HG02759 (cell line): ENCODE data around the gene LAGE3.

Experiments
- ATAC-seq: cut with Tn5 transposase; IDR thresholded peaks from one replicate; pipeline ENCODE4 v1.9.1; 2021; ENCODE audit warnings: mild to moderate bottlenecking, moderate library complexity; ENCODE audit not compliant: unreplicated experiment

Gene LAGE3

DNA sequence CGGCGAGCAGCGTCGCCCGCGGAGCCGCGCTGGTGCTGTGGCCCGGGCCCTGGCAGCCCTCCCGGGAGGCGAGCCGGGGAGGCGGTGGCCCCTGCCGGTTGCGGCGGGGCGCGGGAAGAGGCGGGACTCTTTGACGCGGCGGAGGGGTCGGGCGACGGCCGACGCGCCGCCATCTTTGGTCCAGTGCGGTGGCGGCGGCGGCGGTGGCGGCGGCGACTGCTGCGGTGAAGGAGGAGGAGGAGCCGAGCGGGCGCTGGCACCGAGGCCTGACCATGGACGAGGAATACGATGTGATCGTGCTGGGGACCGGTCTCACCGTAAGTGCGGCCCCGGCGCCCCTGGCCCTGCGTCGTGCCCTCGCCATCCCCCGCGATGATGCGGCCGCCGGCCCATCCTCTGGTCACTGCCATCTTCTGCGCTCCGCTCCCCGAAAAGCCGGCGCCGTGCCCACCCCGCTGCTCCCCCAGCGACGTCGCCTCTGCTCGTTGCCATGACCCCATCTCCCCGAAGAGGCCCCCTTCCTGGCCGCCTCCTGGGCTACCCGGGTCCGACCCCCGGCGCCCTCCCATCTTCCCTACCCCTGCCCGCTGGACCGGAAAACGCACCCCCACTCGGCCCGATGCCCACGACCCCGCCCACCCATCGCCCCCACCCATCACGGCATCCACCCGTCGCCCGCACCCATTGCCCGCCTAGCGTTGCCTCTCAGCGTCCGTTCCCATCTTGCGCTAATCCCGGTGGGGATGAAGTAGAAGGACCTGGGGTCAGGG, 41.9 kb downstream of the LAGE3 start, which contains the start of gene GDI1:
GDI1 (plus strand) TSS at position 172 of the 770 bp plus-strand sequence; CDS start at position 273, 101 bp downstream.
- ATAC-seq = peak; percentile 64

DNA sequence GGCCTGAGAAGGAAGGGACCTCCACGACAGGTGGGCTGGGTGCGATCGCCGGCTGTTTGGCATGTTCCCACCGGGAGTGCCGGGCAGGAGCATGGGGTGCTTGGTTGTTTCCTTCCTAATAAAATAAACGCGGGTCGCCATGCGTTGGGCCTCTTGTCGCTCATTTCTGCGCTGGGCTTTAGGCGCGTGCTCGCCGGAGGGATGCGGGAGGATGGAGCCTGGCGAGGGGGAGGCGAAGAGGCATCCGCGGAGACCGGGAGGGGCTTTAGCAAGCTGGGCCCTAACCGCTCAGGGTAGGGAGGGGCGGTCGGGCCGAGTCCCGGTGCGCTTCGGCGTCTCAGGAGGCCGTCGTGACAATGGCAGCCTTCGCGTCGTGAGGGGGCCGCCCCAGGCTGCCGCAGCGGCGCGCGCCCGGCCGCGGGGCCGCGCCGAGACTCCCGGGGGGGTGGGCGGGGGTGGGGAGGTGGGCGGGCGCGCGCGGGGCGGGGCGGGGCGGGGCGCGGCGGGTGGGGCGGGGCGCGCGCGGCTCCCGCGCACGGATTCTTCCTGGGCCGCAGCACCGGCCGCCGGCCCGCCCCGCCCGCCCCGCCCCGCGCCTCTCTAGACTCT, 42.6 kb downstream of the LAGE3 start:
- ATAC-seq = peak; percentile 51

DNA sequence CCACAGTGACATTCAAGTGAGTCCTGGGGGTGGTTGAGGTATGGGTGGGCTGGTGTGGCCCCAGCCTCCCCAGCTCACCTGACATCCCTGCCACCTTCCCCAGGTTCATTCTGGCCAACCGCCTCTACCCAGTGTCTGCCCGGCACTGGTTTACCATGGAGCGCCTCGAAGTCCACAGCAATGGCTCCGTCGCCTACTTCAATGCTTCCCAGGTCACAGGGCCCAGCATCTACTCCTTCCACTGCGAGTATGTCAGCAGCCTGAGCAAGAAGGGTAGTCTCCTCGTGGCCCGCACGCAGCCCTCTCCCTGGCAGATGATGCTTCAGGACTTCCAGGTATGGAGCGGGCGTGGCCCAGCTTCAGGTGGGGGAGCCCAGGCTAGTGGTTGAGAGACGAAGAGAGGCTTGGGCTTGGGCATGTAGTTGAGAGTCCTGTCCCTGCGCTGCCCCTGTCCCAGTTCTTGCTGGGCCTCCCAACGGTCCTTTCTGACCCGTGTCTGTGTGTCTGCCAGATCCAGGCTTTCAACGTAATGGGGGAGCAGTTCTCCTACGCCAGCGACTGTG, 43.8 kb downstream of the LAGE3 start:
- ATAC-seq = no peak

DNA sequence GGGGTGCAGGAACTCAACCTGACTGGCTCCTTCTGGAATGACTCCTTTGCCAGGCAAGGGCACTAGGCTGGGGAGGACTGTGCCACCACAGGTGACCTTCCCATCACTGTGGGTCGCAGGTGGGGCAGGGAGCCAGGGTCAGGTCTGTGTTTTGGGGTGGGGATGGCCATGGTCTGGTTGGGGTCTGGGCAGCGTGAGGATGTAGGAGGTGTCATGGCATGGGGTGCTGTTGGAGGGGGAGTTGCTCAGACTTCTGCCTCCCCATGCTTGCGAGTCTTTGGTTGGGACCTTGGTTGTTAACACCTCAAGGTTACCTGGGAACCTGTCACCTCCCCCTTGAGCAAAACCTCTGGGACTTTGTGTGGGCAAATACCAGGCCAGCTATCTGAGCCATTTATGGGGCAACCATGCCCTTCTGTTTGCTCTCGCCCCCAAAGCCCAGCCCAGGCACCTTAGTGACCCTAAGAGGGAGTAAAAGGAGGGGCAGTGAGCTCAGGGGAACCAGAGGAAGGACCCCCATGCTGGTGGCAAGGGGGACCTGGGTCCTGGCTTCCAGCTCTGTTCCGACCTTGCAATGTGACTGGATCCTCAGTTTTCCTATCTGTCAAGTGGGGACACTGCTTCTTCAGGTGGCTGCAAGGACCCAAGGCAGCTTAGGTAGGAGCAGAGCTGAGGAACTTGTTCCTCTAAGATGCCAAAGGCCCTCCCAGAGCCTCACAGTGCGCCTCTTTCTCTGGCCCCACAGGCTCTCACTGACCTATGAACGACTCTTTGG, 44.5 kb downstream of the LAGE3 start:
- no peak for ATAC-seq

DNA sequence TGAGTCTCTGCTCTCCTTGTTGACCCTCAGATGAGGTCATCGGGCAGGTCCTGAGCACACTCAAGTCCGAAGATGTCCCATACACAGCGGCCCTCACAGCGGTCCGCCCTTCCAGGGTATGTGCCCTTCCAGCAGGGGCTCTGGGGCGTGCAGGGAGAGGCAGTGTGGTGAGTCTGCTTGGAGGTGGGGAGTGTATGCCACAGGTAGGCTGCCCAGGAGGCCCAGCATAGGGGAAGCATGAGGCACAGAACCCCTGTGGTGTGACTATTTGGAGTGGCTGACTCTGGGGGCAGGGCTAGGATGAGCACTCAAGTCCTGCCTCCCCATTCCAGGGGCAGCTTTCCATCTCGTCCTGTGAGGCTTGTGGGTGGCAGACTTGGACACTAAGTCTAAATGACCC, 45.5 kb downstream of the LAGE3 start:
- ATAC-seq = no peak

DNA sequence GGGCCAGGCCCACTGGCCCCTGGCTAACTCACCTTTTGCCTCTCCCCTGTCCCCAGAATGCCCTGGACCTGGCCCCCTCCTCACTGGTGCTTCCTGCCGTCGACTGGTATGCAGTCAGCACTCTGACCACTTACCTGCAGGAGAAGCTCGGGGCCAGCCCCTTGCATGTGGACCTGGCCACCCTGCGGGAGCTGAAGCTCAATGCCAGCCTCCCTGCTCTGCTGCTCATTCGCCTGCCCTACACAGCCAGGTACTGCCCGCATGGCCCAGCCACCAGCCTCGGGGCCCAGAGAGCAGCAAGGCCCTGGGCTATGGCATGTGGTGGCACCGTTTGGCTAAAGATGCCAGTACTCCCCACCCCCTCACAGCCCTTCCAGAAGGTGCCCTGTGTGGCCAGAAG, 46.9 kb downstream of the LAGE3 start:
- ATAC-seq = no peak

DNA sequence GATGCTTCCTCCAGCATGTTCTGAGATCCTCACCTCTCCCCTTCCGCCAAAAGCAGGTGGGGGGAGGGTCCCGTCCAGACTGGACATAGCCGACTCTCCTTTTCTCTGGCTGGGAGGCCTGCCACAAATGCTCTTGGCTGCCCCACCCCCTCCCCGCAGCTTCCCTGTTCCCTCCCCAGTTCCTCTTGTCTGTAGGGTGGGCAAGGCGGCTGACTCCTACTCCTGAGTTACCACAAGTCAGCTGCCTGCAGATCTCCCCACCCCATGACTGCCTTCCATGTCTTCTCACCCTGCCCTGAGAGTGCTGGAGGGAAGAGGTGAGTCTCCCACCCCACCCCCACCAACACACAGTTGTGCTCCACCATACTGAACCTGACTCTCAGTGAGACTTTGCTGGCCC, 47.7 kb downstream of the LAGE3 start:
- no peak for ATAC-seq

DNA sequence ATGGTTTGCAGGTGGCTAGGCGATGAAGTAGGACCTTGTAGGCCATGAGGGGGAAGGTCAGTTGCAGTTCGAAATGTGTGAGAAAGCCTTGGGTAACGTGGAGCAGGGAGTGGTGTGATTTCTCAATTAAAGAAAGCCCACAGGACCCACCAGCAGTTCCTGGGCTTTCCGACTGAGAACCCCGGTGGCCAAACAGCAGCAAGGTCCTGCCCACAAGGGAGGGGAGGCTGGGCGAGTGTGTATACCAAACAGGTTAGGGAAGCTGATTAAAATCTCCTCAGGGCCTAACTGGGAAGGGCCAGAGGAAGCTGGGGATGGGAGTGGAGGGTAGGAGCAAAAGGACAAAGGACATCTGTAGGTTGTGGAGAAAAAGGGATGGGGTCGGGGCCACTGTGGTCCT, 48.2 kb downstream of the LAGE3 start:
- ATAC-seq = no peak

DNA sequence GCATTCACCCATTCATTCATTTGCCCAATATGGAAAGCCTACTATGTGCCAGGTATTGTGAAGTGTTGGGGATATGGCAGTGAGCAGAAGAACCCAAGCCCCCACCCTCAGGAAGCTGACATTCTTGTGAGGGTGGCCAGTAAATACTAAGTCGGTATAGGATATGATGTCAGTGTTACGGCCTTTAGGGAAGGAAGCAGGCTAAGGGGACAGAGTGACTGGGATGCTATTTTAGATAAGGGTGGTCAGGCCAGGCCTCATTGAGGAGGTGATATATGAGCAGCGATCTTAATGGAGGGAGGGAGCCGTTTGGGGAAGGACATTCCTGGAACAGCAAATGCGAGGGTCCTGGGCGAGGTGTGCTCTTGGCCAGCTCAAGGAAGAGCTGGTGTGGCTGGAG, 48.6 kb downstream of the LAGE3 start:
- ATAC-seq = no peak

DNA sequence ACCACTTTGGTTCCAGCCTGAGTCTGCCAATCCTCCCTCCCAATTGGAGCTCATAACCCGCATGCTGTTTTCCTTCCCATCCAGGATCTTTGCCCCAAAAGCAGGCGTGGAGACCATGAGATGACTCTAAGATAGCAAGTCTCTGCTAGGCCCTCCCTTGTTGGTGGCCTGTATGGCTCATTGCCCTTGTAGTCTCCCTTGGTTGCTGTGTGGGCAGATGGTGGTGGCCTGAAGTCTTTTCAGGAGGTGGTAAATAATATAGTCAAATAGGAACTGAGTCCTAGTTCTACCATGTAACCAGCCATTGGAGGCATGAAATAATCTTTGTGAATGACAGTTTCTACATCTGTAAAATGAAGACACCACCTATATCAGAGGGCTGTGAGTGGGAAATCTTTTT, 49.4 kb downstream of the LAGE3 start:
- no peak for ATAC-seq

DNA sequence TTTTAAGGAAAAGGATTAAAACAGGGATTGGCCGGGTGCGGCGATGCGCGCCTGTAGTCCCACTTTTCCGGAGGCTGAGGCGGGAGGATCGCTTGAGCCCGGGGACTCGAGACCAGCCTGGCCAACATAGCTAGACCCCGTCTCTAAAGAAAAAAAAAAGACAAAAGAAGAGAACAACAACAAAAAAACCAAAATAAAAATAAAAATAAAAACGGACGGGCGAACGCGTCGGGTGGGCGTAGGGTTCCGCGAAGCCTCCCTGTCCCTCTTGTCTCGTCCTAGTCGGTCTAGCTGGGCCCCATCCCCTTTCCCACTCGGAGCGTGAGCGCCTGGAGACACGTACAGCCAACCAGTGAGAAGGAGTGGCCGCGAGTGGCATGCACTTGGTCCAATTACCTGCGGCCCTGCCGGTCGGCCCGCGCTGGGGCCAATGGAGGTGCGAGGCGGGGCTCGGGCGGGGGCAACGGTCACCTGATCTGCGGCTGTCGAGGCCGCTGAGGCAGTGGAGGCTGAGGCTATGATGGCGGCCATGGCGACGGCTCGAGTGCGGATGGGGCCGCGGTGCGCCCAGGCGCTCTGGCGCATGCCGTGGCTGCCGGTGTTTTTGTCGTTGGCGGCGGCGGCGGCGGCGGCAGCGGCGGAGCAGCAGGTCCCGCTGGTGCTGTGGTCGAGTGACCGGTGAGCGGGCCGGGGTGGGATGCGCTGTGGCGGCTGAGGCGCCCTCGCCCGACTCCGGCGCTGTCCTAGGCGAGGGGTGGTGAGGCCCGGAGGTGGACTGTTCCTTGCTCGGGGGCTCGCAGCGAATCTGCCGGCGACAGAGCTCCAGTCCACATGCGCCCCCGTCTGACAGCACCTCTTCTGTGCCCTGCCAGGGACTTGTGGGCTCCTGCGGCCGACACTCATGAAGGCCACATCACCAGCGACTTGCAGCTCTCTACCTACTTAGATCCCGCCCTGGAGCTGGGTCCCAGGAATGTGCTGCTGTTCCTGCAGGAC, 50.6 kb downstream of the LAGE3 start, which contains the start of gene ATP6AP1:
ATP6AP1 (plus strand) TSS at position 502 of the 996 bp plus-strand sequence; CDS start at position 518, 16 bp downstream.
- peak; percentile 98 for ATAC-seq
